ENCODE measurements around the gene LDB2. TPM values are rescaled to one million over a fixed set of nuclear protein-coding genes. Genes with fewer than 3 reads are reported as not detected.
A peak's percentile ranks its signal among the peaks of the same experiment; 100 is the strongest.

LDB2 gene
- total RNA-seq, 2 donors from 2014 or later: 30.3 to 45.4 TPM

DNA sequence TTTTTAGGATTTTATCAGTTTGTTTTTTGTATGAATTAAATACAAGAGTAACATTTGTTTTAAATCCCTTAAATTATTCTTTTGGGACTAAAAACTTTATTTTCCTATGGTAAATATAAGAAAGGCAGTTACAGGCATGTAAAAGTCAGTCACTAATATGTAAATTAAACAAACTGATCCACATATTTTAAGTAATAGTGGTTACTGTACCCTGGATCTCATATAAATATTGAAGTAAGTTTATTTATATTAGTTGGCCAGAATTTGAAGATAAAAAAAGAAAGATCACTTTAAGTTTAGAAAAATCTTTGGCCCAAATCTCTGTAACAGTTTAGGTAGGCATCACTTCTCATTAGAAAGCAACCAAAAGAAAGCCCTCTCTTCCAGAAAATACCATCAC lies 45.8 kb downstream of the LDB2 start:
- no peak for DNase-seq
- ATAC-seq: no peak
- intact Hi-C loops (cut with DNase I): no loop called here

DNA sequence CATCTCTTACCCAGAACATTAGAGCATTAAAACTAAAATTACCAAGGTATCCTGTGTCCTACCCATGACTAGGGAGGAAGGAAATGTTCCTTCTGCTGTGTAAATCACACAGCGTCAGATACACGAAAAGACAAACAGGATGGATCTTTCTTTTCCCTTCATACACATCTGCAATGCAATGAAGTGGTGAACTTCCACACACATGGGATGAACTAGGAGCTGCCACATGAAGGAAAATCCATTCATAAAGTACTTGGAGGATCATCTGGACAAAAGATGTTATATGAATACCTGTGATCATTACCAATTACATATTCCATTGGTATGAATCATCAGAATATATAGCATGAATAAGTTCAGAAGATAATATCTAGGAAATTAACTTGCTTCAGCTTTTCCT lies 46.2 kb downstream of the LDB2 start:
- no peak for DNase-seq
- ATAC-seq: no peak
- intact Hi-C loops (cut with DNase I): no loop called here

DNA sequence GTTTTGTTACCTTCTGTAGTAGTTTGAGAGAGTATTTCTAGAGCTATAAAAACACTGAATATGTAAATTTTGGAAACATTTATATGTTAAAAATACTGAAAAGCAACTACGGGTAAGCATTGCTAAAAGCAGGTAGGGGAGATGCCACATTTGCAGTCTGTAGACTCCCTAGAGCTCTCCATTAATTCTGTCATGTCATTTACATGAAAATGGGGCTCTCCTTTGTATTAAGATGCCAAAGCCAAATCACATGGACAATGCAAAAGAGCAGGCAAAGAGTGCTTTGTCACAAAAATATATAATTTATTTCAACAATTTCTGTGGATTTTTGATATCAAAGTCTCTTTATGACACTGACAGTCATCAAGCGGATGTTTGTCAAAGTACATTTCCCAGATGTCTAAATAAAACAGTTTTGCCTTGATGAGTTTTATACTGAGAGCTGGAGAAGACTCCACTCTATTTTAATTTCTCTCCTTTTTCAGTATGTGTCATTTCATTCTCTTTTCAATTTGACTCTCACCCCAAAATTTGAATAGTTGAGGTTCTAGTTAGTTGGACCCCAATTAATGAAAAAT lies 51.8 kb downstream of the LDB2 start:
- ATAC-seq (no peak), DNase-seq (no peak)
- intact Hi-C loops (cut with DNase I): no loop called here

DNA sequence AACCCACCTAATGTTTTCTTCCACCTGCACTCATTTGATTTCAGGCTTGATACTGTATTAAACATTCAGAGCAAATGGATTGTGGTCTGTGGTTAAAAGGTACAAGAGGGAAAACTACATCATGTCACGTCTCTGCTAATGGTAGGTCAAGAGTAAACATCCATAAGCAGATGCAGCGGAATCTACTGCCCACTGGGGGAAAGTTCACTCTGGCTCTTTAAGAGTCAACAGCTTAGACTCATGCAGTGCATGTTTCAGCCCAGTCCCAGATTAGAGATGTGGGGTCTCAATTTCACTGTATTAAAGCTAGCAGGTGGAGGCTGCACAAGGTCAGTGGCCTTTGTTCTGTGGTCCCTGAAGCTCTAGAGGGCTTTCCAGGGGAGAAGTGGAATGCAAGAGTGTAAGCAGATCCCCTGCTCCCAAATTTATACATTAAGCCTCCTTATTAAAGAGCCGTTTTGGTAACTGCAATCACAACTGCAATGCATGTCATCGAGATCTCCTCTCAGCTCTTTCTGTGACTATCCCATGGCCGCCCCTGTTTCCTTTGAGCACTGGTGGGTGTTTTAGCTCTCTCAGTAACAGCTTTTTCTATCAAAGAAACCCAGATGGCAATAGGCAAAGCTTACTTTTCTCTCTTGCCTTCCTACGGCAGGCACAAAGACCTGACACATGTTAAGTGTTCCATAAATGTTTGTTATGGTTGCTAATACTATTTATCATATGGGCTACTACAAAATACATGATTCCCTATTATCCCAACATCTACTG lies 53.4 kb downstream of the LDB2 start:
- ATAC-seq (no peak), DNase-seq (no peak)
- intact Hi-C loops (cut with DNase I): no loop called here

DNA sequence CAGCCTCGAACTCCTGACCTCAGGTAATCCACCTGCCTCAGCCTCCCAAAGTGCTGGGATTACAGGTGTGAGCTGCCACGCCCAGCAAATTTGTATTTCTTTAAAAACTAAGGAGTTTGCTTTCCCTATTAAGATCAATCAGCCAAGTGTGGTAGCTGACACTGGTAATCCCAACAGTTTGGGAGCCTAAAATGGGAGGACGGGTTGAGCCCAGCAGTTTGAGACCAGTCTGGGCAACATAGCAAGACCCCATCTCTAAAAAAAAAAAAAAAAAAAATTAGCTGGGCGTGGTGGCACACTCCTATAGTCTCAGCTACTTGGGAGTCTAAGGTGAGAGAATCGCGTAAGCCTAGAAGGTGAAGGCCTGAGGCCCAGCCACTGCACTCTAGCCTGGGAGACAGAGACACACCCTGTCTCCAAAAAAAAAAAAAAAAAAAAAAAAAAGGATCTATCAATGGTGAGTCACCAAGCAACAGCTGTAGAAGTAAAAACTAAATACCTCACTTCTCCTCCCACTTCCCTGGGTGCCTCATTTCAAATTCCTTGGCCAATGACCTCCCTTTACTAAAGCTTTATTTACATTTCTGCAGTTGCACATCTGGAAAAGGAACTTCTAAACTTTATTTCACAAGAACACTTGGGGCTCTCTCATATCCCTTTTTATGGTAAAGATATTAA lies 54.5 kb downstream of the LDB2 start:
- intact Hi-C loops (cut with DNase I): no loop called here
- DNase-seq: no peak
- peak in 1 of 2 donors; percentile 85 for ATAC-seq

GRCh38 chr4:16838226-16838875 lies 60.1 kb downstream of the LDB2 start:
- intact Hi-C loops (cut with DNase I): no loop called here
- ATAC-seq (no peak), DNase-seq (no peak)

- intact Hi-C loops (cut with DNase I): no loop called here
- DNase-seq (no peak), ATAC-seq (no peak)
Measured at GRCh38 chr4:16837475-16837874, 61.0 kb downstream of the LDB2 start.

GRCh38 chr4:16836324-16836723 lies 62.1 kb downstream of the LDB2 start:
- no peak for ATAC-seq
- intact Hi-C loops (cut with DNase I): no loop called here
- DNase-seq: no peak

DNA sequence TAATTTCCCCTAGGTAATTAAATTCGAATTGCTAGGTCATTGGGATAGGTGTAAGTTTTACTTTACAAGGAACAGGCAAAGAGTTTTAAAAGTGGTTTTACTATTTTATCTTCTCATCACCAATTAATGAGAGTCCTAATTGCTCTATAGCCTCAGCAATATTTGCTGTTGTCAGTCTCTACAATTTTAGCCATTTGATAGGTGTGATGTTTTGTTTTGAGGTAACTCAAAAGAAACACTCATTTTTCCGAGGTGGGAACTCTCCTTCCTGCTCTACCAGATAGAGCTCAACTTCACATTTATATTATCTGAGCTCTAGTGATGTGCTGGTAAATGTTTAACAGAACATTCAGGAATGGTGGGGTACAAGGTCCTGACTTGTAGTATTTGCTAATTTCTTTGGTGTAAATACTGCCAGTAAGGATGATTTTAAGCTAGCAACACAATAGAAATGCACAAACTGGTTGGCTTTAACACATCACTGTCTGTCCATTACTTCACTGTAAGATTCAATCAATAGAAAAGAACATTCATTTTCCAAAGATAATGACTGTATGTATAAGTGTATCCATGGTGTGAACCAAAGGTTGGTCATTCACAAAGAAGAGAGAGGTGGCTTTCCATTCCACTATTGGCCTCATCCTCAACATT lies 62.7 kb downstream of the LDB2 start:
- intact Hi-C loops (cut with DNase I): no loop called here
- DNase-seq: no peak
- ATAC-seq: no peak

- ATAC-seq: no peak
- intact Hi-C loops (cut with DNase I): no loop called here
- no peak for DNase-seq
Measured at GRCh38 chr4:16834814-16835213, 63.6 kb downstream of the LDB2 start.

GRCh38 chr4:16833722-16834121 lies 64.7 kb downstream of the LDB2 start:
- ATAC-seq: no peak
- DNase-seq: no peak
- intact Hi-C loops (cut with DNase I): no loop called here

- ATAC-seq: no peak
- intact Hi-C loops (cut with DNase I): no loop called here
- no peak for DNase-seq
Measured at GRCh38 chr4:16830081-16830480, 68.4 kb downstream of the LDB2 start.

- DNase-seq (peak; percentile 33), ATAC-seq (peak in 1 of 2 donors; percentile 61)
- intact Hi-C loops (cut with DNase I): no loop called here
Measured at GRCh38 chr4:16827794-16828724, 70.4 kb downstream of the LDB2 start.

GRCh38 chr4:16827045-16827444 lies 71.4 kb downstream of the LDB2 start:
- ATAC-seq (no peak), DNase-seq (no peak)
- intact Hi-C loops (cut with DNase I): no loop called here

DNA sequence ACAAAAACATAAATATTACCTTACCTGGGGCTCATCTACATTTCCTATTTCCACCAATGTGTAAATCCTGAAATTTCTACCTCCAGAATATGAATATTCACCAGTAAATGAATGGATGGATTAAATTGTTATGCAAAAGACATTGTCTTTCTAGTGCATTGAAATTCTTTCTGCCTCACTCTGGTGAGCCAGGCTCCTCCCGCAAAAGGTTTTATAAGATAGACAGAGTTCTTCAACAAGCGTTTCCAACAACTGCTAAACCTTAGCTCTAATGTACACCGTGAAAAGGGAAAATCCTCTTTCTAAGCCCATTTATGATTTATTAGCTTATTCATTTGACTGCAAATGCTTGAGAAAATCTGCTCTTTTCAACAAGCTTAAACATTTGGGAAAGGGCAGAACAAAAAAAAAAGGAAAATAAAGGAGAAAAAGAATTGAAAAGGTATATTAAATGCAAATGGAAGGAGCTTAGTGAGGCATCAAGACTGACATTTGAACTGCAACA lies 72.0 kb downstream of the LDB2 start:
- ATAC-seq: no peak
- intact Hi-C loops (cut with DNase I): no loop called here
- no peak for DNase-seq

GRCh38 chr4:16824278-16824806 lies 74.1 kb downstream of the LDB2 start:
- DNase-seq (no peak), ATAC-seq (no peak)
- intact Hi-C loops (cut with DNase I): no loop called here

- intact Hi-C loops (cut with DNase I): no loop called here
- DNase-seq: peak; percentile 31
- ATAC-seq: peak; percentile 71 to 75
Measured at GRCh38 chr4:16820329-16820728, 78.1 kb downstream of the LDB2 start.

GRCh38 chr4:16819652-16820051 lies 78.8 kb downstream of the LDB2 start:
- no peak for DNase-seq
- intact Hi-C loops (cut with DNase I): no loop called here

More at GRCh38 chr4:16819652-16820051, 78.8 kb downstream of the LDB2 start:
- no peak for ATAC-seq

Data from left cardiac atrium (tissue), 4 donors.